ENCODE results near the gene UTP25.

- TF ChIP-seq CTCF (IDR thresholded peaks at IDR 0.05) (no peak), POLR2A (IDR thresholded peaks at IDR 0.05) (no peak)
Observed at GRCh38 chr1:209822706-209823105, 5.1 kb upstream of the UTP25 start.
